D721Med (cell line): Measurements from ENCODE around the gene SPHK1.
A peak's percentile ranks its signal among the peaks of the same experiment; 100 is the strongest.

Source experiments
- DNase-seq: peaks from one replicate; pipeline ENCODE4 v3.0.0; 2011; ENCODE audit warnings: low spot score; ENCODE audit not compliant: insufficient read length
- FAIRE-seq: peaks from 2 replicates; lab custom pipeline; 2011; peaks lifted over from hg19 to GRCh38; lab: Jason Lieb, UNC
- TF ChIP-seq, protein P1 (sequence below): IDR thresholded peaks from 2 replicates; pipeline ENCODE4 v1.5.1; 2012; ENCODE audit warnings: mild to moderate bottlenecking, control low read depth; ENCODE audit not compliant: insufficient read depth; ENCODE audit errors: missing control alignments

SPHK1 gene

GRCh38 chr17:76382803-76383545 lies 1.4 kb upstream of the SPHK1 start:
- FAIRE-seq (no peak), DNase-seq (peak; percentile 66)
- TF ChIP-seq, protein P1, sequence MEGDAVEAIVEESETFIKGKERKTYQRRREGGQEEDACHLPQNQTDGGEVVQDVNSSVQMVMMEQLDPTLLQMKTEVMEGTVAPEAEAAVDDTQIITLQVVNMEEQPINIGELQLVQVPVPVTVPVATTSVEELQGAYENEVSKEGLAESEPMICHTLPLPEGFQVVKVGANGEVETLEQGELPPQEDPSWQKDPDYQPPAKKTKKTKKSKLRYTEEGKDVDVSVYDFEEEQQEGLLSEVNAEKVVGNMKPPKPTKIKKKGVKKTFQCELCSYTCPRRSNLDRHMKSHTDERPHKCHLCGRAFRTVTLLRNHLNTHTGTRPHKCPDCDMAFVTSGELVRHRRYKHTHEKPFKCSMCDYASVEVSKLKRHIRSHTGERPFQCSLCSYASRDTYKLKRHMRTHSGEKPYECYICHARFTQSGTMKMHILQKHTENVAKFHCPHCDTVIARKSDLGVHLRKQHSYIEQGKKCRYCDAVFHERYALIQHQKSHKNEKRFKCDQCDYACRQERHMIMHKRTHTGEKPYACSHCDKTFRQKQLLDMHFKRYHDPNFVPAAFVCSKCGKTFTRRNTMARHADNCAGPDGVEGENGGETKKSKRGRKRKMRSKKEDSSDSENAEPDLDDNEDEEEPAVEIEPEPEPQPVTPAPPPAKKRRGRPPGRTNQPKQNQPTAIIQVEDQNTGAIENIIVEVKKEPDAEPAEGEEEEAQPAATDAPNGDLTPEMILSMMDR: no peak

DNA sequence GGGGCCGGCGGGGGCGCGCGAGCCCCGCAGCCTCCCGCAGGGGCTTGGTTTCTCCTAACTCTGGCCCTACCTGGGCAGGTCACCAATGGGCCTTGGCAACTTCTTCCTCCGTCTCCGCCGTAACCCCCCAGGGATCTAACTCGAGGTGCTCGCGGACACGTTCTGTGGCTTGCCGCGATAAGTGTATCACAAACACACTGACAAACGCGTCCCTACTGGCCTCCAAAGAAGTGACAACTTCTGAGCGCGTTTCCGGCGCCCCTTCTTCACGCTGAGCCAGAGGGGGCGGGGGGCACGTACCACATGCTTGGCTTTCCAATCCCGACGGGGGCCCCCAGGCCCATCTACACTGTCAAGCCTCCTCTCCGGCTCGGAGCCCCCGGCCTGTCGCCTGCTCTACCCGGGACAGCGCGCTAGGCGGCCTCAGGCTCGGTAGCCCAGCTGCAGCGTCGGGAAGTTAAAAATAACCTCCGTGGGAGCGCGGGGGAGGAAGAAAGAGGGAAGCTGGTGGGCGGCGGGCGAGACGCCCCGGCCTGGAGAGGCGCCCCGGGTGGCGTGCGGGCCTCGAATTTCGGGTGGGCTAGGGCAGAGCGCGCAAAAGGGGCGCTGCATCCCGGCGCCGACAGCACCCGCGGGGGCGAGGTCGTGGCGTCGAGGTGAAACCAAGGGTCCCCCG lies 725 bp upstream of the SPHK1 start:
- DNase-seq (no peak), FAIRE-seq (no peak)
- TF ChIP-seq, protein P1: peak; percentile 2

- TF ChIP-seq, protein P1: no peak
- no peak for FAIRE-seq
- no peak for DNase-seq
Measured at GRCh38 chr17:76384987-76385891, 830 bp downstream of the SPHK1 start.

DNA sequence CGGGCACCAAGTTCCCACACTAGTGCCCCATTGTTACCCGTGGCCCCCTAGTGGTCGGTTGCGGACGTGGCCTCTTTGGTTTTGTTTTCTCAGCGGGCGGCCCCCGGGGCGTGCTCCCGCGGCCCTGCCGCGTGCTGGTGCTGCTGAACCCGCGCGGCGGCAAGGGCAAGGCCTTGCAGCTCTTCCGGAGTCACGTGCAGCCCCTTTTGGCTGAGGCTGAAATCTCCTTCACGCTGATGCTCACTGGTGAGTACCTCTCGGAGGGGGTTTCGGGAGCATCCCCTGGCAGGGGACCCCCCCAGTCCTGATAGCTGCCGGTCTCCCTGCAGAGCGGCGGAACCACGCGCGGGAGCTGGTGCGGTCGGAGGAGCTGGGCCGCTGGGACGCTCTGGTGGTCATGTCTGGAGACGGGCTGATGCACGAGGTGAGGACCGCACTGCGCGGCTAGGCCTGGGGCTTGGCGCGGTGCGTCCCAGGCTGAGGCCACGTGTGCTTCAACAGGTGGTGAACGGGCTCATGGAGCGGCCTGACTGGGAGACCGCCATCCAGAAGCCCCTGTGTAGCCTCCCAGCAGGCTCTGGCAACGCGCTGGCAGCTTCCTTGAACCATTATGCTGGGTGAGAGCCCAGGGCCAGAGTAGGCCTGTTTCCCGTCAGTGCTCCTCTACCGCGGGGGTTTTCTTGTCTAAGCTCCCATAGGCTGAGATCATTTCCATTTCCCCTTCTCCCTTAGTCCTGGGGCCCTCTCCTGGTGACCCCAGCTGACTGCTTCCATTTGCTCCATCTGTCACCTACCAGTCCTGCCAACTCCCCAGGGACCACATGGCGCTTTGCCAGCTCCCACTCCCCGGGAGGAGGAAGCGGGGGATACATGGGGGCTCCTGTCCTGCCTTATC lies 1.7 kb downstream of the SPHK1 start:
- DNase-seq (peak; percentile 81), FAIRE-seq (no peak)

GRCh38 chr17:76386966-76387765 lies 2.8 kb downstream of the SPHK1 start:
- DNase-seq: no peak
- no peak for FAIRE-seq
- TF ChIP-seq, protein P1: no peak

More for the DNA sequence above, 1.7 kb downstream of the SPHK1 start:
- TF ChIP-seq, protein P1: peak; percentile 74
